ENCODE results near the gene ZNF48.

The ZNF48 gene

DNA sequence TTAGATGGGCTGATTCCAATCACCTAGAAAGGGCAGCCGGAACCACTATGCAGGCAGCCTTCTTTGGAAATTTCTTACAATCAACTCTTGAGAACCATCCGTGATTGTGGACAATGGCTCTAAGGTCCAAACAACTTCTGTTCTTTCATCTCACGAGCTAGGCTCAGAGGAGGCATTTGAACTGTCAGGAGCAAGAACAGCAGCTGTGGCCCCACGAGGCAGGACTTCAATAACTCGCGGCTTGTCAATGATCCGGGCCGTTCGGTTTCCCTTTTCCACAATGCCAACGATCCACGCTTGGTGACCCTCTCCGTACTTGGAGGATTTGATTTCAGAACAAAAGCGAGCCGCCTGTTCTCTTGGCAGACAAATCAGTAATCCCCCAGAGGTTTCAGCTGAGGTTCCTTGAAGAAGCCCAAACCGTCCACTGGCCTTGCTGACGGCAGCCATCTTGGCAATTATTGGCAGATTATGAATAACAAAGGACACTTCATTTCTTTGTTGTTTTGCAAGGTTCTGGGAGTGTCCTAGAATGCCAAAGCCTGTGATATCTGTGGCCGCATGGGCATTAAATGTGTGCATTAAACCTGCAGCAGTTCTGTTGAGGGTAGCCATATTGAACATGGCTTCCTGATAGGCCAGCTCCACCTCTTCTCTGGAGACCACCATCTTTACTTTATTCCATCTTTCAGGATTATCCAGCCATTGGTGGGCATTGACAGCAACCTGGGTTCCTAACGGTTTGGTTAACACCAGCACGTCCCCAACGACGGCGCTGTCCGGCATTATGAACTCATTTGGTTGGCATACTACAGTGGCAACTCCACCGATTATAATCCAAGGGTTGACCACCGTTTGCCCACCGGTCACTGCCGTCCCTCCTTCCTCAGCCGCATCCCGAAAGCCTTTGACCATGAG is 49.3 kb downstream of the ZNF48 start:
- no peak for DNase-seq

DNA sequence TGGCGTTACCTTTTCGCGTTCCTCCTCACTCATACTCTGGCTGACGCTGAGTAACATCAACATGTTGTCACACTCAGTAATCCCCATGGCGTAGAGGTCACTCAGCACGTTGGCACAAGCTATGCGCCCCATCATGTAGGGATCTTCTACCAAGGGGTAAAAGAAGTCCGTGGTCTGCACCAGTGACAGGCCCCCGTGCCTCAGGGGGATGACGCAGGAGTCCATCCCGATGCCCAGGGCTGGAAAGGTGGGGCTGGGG is 49.9 kb downstream of the ZNF48 start:
- DNase-seq = no peak

DNA sequence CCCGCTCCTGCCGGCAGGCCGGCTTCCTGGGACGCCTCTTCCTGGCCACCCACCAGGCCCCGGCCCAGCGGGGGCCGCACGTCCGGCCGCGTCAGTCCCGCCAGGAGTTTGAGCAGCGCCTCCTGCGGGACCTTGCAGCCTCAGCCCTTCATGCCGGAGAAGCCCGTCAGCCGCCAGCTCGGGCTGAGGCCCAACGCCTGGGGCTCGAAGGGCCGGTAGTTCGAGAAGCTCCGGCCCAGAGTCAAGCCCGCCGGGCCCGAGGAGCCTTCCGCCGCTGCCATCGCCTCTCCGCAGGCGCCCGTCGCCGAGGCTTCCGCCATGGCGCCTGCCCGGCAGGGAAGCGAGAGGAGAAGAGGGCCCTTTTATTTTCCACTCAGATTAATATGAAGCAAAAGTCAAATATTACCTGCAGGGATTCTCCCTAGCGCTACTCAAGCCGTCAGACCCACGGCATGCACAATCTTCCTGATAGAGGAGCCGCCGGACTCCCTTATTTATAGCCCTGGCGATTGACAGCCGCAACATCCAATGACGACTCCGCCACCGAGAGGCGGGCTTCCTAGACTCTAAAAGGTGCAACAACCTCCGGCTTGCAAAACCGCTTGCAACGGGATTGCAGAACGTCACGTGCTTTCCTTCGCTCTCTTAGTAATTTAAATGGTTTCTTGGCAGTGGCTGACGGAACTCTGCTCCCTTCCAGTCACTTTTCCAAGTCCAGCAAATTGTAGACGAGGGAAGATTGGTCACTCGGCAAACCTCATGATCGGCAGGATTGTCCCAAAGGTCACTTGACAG is 50.4 kb downstream of the ZNF48 start, which contains the start of gene SEPHS2:
Gene SEPHS2, minus strand, starts transcription at position 467 of the 795 bp plus-strand sequence. Its CDS starts 147 bp downstream, at position 320.
- DNase-seq = peak; percentile 82 to 95

DNA sequence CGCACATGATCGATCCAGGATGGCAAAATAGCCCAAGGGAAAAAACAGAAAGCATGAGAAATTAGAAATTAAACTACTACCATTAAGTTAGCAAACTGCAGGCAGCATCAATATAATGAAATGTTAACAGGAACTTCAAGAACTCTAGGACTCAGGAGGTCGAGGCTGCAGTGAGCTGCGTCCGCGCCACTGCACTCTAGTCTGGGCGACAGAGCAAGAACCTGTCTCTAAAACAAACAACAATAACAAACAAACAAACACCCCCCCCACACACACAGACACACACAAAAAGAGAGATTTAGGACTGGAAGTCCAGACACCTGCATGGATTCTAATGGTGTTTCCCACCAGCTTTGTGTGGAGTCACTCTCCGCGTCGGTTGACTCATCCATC is 51.0 kb downstream of the ZNF48 start:
- DNase-seq = no peak

DNA sequence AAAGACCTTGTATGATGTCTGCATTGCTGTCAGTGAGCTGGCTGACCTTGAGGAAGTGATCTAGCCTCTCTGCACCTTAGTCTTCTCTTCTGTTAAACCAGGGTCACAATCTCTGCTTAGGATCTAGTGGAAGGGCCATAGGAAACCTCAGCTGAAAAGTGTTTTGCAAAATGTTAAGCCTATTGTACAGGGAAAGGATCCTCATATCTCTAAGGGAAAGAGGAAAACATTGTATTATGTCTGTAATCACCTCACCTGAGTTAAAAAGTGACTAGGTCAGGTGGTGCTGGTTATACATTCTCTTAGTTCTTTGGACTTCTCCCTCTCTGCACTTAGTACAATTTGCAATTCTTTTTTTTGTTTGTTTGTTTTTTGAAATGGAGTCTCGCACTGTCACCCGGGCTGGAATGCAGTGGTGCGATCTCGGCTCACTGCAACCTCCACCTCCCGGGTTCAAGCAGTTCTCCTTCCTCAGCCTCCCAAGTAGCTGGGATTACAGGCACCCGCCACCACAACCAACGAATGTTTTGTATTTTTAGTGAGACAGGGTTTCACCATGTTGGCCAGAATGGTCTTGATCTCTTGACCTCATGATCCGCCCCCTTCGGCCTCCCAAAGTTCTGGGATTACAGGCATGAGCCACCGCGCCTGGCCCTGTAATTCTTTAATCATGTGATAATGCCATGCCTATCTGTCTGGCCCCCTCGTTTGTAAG is 52.4 kb downstream of the ZNF48 start:
- DNase-seq = no peak

DNA sequence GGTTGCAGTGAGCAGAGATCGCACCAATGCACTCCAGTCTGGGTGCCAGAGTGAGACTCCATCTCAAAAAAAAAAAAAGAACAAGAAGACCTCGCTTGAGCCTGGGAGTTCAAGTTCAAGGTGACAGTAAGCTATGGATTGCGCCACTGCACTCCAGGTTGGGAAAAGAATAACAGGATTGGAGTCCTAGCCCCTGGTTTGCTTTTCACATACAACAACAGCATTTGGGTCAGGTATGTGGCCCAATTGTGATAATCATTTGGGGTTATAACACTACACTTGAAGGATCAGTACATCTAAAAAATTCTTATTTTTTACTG is 53.9 kb downstream of the ZNF48 start:
- no peak for DNase-seq

Measured in cerebellar nuclear complex (tissue), 1 donor.